D721Med (cell line): ENCODE data around the gene CHCHD3.

Experiments used
- DNase-seq: peaks from one replicate; pipeline ENCODE4 v3.0.0; 2011; ENCODE audit warnings: low spot score; ENCODE audit not compliant: insufficient read length
- FAIRE-seq: peaks from 2 replicates; lab custom pipeline; 2011; peaks lifted over from hg19 to GRCh38; lab: Jason Lieb, UNC
- TF ChIP-seq, protein P1 (sequence below): IDR thresholded peaks from 2 replicates; pipeline ENCODE4 v1.5.1; 2012; ENCODE audit warnings: mild to moderate bottlenecking, control low read depth; ENCODE audit not compliant: insufficient read depth; ENCODE audit errors: missing control alignments

CHCHD3 gene

DNA sequence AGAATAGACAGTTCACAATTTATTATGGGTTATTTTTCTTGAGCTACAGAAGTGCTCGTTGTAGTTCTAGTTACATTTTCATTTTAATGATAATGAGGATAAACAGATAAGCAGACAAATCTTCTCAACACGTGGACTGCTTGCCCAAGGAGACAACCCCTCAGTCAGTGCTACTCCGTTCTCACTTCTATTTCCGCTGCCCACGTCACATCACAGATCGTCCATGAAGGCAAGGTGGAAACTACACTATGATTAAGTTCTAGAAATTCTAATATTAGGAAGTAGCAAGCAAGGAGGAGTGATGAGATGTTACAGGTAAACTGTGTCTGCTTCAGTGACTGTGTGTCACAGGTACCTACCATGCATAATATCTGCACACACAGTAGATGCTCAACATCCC, 210.5 kb downstream of the CHCHD3 start:
- FAIRE-seq: no peak
- TF ChIP-seq, protein P1, sequence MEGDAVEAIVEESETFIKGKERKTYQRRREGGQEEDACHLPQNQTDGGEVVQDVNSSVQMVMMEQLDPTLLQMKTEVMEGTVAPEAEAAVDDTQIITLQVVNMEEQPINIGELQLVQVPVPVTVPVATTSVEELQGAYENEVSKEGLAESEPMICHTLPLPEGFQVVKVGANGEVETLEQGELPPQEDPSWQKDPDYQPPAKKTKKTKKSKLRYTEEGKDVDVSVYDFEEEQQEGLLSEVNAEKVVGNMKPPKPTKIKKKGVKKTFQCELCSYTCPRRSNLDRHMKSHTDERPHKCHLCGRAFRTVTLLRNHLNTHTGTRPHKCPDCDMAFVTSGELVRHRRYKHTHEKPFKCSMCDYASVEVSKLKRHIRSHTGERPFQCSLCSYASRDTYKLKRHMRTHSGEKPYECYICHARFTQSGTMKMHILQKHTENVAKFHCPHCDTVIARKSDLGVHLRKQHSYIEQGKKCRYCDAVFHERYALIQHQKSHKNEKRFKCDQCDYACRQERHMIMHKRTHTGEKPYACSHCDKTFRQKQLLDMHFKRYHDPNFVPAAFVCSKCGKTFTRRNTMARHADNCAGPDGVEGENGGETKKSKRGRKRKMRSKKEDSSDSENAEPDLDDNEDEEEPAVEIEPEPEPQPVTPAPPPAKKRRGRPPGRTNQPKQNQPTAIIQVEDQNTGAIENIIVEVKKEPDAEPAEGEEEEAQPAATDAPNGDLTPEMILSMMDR: no peak
- DNase-seq: no peak

DNA sequence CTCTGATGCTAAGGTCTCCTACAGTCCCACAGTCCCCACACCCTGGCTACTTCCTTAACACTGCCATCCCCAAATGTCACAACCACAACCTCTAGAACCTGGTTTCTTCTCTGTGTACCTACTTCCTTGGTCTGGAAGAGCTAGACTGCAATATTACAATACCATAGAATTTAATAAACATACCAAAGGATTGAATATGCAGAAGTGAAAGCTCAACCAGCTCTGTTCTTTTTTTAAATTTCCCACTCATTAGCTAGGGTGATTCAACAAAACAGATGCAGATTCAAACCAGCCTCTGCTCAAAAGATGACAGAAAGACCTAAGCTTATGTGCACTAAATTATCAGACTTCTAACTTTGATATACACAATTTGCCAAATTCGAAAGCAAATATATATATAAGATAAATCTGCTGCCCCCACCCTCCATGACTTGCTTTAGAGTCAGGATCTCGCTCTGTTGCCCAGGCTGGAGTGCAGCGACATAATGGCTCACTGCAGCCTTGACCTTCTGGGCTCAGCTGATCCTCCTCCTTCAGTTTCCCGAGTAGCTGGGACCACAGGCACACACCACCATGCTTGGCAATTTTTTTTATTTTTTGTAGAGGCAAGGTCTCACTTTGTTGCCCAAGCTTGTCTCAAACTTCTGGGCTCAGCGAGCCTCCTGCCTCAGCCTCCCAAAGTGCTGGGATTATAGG, 212.6 kb downstream of the CHCHD3 start:
- FAIRE-seq (no peak), DNase-seq (no peak)
- TF ChIP-seq, protein P1: no peak

DNA sequence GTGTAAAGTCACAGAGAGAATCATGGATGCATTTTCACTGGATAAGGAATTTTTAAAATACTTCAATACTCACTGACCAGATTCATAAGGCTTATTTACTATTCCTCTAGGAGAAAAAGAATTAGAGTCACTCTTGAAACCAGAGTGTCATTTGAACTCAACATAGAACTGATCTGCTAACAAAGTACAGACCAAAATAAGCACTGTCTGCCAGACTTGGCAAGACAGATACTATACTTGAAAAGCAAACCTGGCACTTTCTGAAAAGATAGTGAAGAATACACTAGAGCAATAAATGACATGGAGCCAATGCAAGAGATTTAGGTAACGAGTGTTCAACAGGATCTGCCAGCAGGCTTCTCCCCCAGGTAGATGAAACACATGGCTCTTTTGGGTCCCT, 215.3 kb downstream of the CHCHD3 start:
- TF ChIP-seq, protein P1: no peak
- DNase-seq: no peak
- no peak for FAIRE-seq

DNA sequence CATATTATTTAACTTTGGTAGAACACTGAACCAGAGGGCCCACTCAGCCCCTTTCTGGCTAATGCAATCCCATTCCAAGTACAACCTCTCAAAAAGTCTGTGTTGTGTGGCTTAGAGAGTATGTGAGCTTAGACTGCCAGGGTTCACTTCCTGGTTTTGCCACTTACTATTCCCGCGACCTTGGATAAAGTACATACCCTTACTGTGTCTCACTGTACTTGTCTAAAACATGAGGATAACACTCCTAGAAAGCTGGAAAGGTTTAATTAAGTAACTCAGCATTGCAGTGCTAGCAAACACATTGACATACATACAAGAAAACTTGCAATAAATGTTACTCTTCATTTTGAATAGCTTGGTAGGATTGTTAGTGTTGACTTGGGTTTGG, 215.8 kb downstream of the CHCHD3 start:
- FAIRE-seq: no peak
- DNase-seq: no peak
- TF ChIP-seq, protein P1: no peak

DNA sequence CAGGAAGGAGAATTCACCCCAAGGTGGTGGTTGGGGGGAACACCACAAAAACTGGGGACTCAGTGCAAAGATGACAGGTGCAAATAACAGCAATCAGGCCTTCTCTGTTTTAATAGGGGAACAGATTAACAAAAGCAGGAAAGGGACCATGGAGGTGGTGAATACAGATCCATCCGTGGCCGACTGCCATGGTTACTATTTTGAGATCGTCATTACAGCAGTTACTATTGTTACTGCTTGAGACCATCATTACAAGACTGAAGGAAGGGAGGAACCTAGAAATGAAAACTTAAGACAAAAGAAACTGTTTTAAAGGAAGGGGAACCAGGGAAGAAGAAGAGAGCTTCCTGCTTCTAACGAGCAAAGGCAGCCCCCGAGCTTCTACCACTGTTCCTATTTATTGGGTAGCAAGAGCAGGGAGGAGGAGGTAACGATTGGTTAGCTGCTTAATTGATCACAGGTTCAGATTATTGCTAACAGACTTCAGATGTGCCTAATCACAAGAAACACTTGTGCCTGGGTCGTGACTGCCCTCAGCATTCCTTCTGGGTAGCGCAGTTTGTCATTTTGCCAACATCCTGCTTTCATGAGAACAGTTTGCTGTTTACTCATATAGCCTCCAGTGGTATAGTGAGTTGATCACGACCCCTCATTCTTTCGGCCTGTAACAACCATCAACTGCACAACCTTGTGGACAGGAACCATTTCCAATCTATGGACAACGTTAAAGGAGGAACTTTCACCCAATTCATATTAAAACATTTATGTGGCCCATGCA, 216.3 kb downstream of the CHCHD3 start:
- FAIRE-seq: no peak
- TF ChIP-seq, protein P1: no peak
- DNase-seq: no peak

DNA sequence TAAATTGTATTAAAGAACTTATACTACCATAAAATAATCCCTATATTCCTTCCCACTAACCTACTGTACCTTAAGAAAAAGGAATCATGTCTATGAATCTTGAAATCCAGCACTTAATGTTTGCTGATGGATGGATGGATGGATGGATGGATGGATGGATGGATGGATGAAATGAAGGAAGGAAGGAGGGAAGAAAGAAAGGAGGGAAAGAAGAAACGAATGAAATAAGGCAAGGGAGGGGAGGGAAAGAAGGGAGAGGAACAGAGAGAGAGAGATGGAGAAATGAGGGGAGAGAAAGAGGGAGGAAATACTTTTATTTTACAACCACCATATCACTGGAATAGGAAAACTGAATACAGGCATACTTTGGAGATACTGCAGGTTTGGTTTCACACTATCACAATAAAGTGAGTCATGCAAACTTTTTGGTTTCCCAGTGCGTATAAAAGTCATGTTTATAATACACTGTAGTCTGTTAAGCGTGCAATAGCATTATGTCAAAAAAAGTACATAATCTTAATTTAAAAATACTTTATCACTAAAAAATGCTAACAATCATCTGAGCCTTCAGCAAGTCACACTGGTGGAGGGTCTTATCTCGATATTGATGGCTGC, 219.8 kb downstream of the CHCHD3 start:
- DNase-seq (no peak), FAIRE-seq (no peak)
- TF ChIP-seq, protein P1: no peak
